ENCODE measurements around the gene GADD45A. TPM values are rescaled to one million over a fixed set of nuclear protein-coding genes. Genes with fewer than 3 reads are reported as not detected.
A peak's percentile ranks its signal among the peaks of the same experiment; 100 is the strongest.
"Not testable (repeated sequence)": the region's sequence is repeated elsewhere in the genome, so short reads cannot be mapped to it uniquely, and the experiment has no call there.

The GADD45A gene
- total RNA-seq, 6 experiments from 2014 or later = 14.1 to 66.4 (median 43.6) TPM

DNA sequence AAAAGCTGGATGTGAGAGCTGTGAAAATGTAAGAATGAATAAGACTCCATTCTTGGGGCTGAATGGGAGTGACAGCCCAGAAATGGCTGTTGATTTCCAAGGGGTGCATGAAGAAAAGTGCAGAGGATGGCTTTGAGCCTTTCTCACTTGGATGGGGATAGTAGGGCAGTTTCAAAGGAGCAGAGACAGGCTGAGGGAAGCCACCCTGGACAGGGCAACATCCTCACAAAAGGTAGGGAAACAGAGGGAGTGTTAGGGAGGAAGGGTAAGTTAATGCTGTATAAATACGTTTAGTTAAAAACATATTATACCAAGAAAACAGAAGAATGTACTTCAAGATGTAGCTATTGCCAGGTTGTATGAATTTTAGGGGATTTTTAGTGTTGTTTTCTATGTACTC is 38.1 kb downstream of the GADD45A start:
- intact Hi-C loops (cut with DNase I) = no loop called here
- DNase-seq (no peak), ATAC-seq (no peak)
- Histone ChIP-seq H3K27me3 (no peaks in the 10 kb centered on the region), H3K4me1 (peaks cover 0 to 15% (median 4%) of the 10 kb centered on the region in 4 donors), H3K27ac (peak overlapping the region in 1 of 3 donors; percentile 34), H3K9me3 (no peaks in the 10 kb centered on the region), H3K4me3 (no peak overlapping the region), H3K36me3 (peaks cover 0 to 7% (median 0%) of the 10 kb centered on the region in 4 donors)
- WGBS (ENCODE audit: insufficient coverage, low coverage, low lambda C conversion rate, missing lambda C conversion rate) = 70% methylated on average over 1 of the region's 1 CpG
- TF ChIP-seq, protein P1, sequence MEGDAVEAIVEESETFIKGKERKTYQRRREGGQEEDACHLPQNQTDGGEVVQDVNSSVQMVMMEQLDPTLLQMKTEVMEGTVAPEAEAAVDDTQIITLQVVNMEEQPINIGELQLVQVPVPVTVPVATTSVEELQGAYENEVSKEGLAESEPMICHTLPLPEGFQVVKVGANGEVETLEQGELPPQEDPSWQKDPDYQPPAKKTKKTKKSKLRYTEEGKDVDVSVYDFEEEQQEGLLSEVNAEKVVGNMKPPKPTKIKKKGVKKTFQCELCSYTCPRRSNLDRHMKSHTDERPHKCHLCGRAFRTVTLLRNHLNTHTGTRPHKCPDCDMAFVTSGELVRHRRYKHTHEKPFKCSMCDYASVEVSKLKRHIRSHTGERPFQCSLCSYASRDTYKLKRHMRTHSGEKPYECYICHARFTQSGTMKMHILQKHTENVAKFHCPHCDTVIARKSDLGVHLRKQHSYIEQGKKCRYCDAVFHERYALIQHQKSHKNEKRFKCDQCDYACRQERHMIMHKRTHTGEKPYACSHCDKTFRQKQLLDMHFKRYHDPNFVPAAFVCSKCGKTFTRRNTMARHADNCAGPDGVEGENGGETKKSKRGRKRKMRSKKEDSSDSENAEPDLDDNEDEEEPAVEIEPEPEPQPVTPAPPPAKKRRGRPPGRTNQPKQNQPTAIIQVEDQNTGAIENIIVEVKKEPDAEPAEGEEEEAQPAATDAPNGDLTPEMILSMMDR (IDR thresholded peaks at IDR 0.05) = no peak
- no peak for TF ChIP-seq POLR2A (IDR thresholded peaks at IDR 0.05)

DNA sequence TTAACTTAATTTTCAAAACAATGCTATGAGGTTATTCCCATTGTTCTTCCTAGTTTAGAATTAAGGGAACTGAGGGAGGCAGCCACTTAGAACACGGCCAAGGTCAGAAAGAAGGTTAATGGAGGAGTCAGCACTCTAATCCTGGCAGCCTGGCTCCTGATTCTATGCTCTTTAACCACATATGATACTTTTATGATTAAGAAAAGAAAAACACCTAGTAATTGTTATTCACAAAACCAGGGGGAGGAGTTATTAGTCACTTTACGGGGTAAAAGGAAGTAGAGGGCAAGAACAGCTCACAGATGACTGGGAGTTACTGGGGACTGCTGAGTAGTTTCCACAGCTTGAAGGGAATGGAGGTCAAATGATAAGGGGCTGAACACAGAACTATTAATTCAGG is 38.6 kb downstream of the GADD45A start:
- ATAC-seq (peak; percentile 38 to 67 (median 58)), DNase-seq (no peak)
- Histone ChIP-seq H3K27ac (peak overlapping the region in 1 of 3 donors; percentile 34), H3K4me1 (peaks cover 0 to 14% (median 4%) of the 10 kb centered on the region in 4 donors), H3K4me3 (no peak overlapping the region), H3K9me3 (no peaks in the 10 kb centered on the region), H3K27me3 (no peaks in the 10 kb centered on the region), H3K36me3 (peaks cover 0 to 7% (median 0%) of the 10 kb centered on the region in 4 donors)
- intact Hi-C loops (cut with DNase I) = no loop called here
- WGBS (ENCODE audit: insufficient coverage, low coverage, low lambda C conversion rate, missing lambda C conversion rate) = 45% methylated on average over 2 of the region's 2 CpGs
- TF ChIP-seq, protein P1 (IDR thresholded peaks at IDR 0.05) = no peak
- TF ChIP-seq POLR2A (IDR thresholded peaks at IDR 0.05) = no peak

DNA sequence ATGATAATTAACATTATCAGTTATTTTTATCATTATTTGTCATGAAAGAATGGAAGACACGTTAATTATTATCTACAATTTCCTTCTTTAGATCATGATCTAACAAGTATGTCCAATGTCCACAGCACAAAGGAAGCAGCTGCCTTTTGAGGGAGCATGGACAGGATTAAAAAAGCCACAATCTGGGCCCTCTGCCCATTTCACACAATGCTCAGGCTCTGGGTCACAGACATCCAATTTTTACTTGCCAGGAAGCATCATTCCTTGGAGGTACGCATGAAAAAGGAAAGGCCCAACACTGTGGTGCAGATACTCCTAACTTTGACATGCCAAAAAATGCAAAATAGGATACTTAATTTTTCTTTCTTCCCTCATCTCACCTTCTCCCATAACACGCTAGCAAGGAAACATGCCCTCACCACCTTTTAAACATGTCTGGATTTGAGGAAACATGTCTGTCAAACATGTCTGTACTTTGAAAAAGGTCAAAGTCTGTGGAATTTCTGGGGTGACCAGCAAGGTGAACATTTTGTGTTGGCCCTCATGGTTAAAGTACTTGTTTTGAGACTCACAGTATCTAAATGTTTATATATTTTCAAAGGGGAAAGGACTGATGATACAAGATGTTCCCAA is 40.0 kb downstream of the GADD45A start:
- intact Hi-C loops (cut with DNase I) = no loop called here
- H3K27me3 ChIP-seq = no peaks in the 10 kb centered on the region
- no peak for TF ChIP-seq POLR2A (IDR thresholded peaks at IDR 0.05)
- TF ChIP-seq, protein P1 (IDR thresholded peaks at IDR 0.05) = no peak
- H3K4me3 ChIP-seq = no peak overlapping the region
- ATAC-seq = peak; percentile 47 to 82 (median 61)
- DNase-seq = peak in 1 of 3 donors; percentile 39
- WGBS (ENCODE audit: insufficient coverage, low coverage, low lambda C conversion rate, missing lambda C conversion rate) = 53% methylated on average over 3 of the region's 3 CpGs
- no peaks in the 10 kb centered on the region for H3K9me3 ChIP-seq
- H3K27ac ChIP-seq = no peak overlapping the region
- peaks cover 0 to 7% (median 0%) of the 10 kb centered on the region in 4 donors for H3K36me3 ChIP-seq
- H3K4me1 ChIP-seq = peaks cover 0 to 14% (median 4%) of the 10 kb centered on the region in 4 donors

DNA sequence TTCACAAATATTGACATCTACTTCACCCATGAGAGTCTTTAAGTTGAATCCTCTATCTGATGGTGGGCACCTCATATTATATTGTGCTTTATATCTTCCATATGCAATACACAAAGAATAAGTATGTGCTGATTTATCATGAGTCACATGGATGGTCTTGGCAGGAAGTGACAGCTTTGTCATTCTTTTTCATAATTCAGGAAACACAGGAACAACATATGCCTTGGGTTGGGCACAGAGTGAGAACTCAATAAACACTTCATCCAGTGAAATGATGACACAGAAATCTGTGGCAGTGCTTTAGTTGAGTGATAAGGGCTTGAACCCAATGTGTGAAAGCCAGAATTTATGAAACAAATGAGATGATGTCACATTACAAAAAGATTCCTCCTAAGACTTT is 41.2 kb downstream of the GADD45A start:
- Histone ChIP-seq H3K9me3 (no peaks in the 10 kb centered on the region), H3K4me1 (peaks cover 0 to 14% (median 4%) of the 10 kb centered on the region in 4 donors), H3K36me3 (peaks cover 0 to 7% (median 0%) of the 10 kb centered on the region in 4 donors), H3K4me3 (no peak overlapping the region), H3K27me3 (no peaks in the 10 kb centered on the region), H3K27ac (no peak overlapping the region)
- no peak for TF ChIP-seq POLR2A (IDR thresholded peaks at IDR 0.05)
- DNase-seq (no peak), ATAC-seq (no peak)
- intact Hi-C loops (cut with DNase I) = no loop called here

DNA sequence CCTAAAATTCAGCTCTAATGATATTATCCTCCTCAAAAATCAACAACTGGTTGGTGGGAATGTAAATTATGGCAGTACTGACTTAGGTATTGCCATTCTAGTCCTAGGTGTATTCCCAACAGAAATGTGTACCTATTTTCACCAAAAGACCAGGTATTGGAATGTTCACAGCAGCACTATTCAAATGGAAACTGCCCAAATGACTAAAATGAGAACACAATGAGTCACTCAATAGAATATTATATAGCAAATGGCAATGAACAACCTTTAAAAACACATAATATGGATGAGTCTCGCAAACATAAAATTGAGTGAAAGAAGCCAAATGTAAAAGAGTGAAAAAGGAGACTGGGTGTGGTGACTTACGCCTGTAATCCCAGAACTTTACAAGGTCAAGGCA is 44.9 kb downstream of the GADD45A start:
- Histone ChIP-seq H3K27ac (no peak overlapping the region), H3K36me3 (peaks cover 0 to 7% (median 0%) of the 10 kb centered on the region in 4 donors), H3K9me3 (no peaks in the 10 kb centered on the region), H3K27me3 (no peaks in the 10 kb centered on the region), H3K4me3 (no peak overlapping the region), H3K4me1 (peaks cover 0 to 4% (median 2%) of the 10 kb centered on the region in 4 donors)
- WGBS (ENCODE audit: insufficient coverage, low coverage, low lambda C conversion rate, missing lambda C conversion rate) = 88% methylated on average over 2 of the region's 2 CpGs
- TF ChIP-seq, protein P1 (IDR thresholded peaks at IDR 0.05) = no peak
- TF ChIP-seq POLR2A (IDR thresholded peaks at IDR 0.05) = no peak
- ATAC-seq (no peak), DNase-seq (no peak)
- intact Hi-C loops (cut with DNase I) = no loop called here

DNA sequence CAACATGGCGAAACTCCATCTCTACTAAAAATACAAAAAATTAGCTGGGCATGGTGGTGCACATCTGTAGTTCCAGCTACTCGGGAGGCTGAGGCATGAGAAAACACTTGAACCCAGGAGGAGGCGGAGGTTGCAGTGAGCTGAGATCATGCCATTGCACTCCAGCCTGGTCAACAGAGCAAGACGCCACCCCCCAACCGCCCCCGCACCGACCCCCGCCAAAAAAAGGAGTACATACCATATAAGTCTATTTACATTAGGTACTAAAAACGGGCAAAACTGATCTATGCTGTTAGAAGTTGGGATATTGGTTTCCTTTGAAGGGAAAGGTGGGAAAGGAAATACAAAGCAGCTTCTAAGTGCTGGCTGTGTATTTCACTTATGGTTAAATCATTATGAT is 45.3 kb downstream of the GADD45A start:
- ATAC-seq; DNase-seq; H3K27ac ChIP-seq; H3K4me1 ChIP-seq; H3K27me3 ChIP-seq; H3K36me3 ChIP-seq; H3K4me3 ChIP-seq; H3K9me3 ChIP-seq; intact Hi-C loops (cut with DNase I): not testable (repeated sequence)
- WGBS (ENCODE audit: insufficient coverage, low coverage, low lambda C conversion rate, missing lambda C conversion rate) = 90% methylated on average over 8 of the region's 9 CpGs

All from right lobe of liver (tissue), 6 donors.